Ishikawa (cell line): ENCODE results near the gene RPS3.

Experiments used
- CEBPB ChIP-seq: IDR thresholded peaks from 2 replicates; pipeline ENCODE4 v1.6.1; 2012
- CREB1 ChIP-seq: IDR thresholded peaks from 2 replicates; pipeline ENCODE4 v1.6.1; 2012; ENCODE audit warnings: low read depth
- EGR1 ChIP-seq: IDR thresholded peaks from 2 replicates; pipeline ENCODE4 v1.6.1; 2012
- EP300 ChIP-seq: IDR thresholded peaks from 2 replicates; pipeline ENCODE4 v1.6.1; 2012; ENCODE audit warnings: borderline replicate concordance
- FOXM1 ChIP-seq: IDR thresholded peaks from 2 replicates; pipeline ENCODE4 v1.6.1; 2012; ENCODE audit warnings: low read depth, borderline replicate concordance
- NFIC ChIP-seq: IDR thresholded peaks from 2 replicates; pipeline ENCODE4 v1.6.1; 2012
- RAD21 ChIP-seq: IDR thresholded peaks from 2 replicates; pipeline ENCODE4 v1.6.1; 2012; ENCODE audit warnings: low read depth
- TAF1 ChIP-seq: IDR thresholded peaks from 2 replicates; pipeline ENCODE4 v1.6.1; 2012; ENCODE audit warnings: low read depth, mild to moderate bottlenecking
- TCF12 ChIP-seq: IDR thresholded peaks from 2 replicates; pipeline ENCODE4 v1.6.1; 2012; ENCODE audit warnings: low read depth
- TEAD4 ChIP-seq: IDR thresholded peaks from 2 replicates; pipeline ENCODE4 v1.6.1; 2012
- YY1 ChIP-seq: IDR thresholded peaks from 2 replicates; pipeline ENCODE4 v1.6.1; 2012; ENCODE audit warnings: low read depth
- ZBTB7A ChIP-seq: IDR thresholded peaks from 2 replicates; pipeline ENCODE4 v1.6.1; 2012; ENCODE audit warnings: low read depth
- TF ChIP-seq, protein P1 (sequence below): IDR thresholded peaks from 2 replicates; pipeline ENCODE4 v1.6.1; 2012; ENCODE audit warnings: low read depth, mild to moderate bottlenecking
- TF ChIP-seq, protein P2 (sequence below): IDR thresholded peaks from 2 replicates; pipeline ENCODE4 v1.6.1; 2012
- TF ChIP-seq, protein P3 (sequence below): IDR thresholded peaks from 2 replicates; pipeline ENCODE4 v1.6.1; 2012

Gene RPS3

DNA sequence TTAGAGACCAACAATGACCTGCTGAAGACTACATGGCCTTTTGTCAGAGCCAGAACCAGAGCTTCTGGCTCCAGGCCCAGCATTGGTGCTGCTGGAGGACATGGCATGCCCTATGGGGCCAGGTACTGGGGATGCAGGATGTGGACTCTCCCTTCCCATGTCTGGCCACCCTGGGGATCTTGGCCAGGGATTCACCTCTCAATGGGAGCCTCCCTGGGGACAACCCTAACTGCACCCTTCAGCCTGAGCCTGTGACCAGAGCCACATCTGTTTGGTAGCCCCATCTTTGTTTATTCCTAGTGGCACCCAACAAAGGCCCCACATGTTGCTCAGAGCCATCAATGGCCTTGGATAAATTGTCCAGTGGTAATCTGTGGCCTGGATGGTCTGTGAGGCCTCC, 27.9 kb downstream of the RPS3 start:
- TF ChIP-seq FOXM1 (no peak), YY1 (no peak)
- TF ChIP-seq, protein P1, sequence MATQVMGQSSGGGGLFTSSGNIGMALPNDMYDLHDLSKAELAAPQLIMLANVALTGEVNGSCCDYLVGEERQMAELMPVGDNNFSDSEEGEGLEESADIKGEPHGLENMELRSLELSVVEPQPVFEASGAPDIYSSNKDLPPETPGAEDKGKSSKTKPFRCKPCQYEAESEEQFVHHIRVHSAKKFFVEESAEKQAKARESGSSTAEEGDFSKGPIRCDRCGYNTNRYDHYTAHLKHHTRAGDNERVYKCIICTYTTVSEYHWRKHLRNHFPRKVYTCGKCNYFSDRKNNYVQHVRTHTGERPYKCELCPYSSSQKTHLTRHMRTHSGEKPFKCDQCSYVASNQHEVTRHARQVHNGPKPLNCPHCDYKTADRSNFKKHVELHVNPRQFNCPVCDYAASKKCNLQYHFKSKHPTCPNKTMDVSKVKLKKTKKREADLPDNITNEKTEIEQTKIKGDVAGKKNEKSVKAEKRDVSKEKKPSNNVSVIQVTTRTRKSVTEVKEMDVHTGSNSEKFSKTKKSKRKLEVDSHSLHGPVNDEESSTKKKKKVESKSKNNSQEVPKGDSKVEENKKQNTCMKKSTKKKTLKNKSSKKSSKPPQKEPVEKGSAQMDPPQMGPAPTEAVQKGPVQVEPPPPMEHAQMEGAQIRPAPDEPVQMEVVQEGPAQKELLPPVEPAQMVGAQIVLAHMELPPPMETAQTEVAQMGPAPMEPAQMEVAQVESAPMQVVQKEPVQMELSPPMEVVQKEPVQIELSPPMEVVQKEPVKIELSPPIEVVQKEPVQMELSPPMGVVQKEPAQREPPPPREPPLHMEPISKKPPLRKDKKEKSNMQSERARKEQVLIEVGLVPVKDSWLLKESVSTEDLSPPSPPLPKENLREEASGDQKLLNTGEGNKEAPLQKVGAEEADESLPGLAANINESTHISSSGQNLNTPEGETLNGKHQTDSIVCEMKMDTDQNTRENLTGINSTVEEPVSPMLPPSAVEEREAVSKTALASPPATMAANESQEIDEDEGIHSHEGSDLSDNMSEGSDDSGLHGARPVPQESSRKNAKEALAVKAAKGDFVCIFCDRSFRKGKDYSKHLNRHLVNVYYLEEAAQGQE = no peak
- TF ChIP-seq, protein P2, sequence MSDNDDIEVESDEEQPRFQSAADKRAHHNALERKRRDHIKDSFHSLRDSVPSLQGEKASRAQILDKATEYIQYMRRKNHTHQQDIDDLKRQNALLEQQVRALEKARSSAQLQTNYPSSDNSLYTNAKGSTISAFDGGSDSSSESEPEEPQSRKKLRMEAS = no peak

DNA sequence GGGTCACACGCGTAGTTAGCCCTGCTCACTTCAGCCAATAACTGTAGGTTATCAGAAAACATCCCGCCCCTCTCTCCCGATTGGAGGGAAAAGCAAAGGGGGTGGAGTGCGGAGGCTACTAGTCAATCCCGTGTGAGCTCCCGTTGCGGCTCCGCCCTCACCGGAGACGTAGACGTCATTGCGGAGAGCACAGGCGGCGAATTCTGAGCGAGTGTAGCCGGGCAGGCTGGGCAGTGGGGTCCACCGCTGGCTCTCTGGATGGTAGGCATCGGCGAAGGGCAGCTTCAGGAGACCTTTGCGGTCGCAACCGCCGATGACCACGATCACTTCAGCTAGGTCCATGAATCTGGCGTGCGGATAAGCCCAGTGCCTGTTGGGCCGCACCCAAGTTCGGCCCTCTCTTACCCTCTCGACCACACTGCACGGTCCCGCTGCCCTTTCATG, 29.0 kb downstream of the RPS3 start:
- TF ChIP-seq TEAD4 = no peak
- TF ChIP-seq YY1 = no peak
- TF ChIP-seq CREB1 = no peak
- TF ChIP-seq FOXM1 = no peak
- TF ChIP-seq EGR1 = no peak
- TF ChIP-seq CEBPB = no peak
- TF ChIP-seq, protein P1 = no peak
- no peak for TF ChIP-seq RAD21
- no peak for TF ChIP-seq TCF12
- TF ChIP-seq, protein P3, sequence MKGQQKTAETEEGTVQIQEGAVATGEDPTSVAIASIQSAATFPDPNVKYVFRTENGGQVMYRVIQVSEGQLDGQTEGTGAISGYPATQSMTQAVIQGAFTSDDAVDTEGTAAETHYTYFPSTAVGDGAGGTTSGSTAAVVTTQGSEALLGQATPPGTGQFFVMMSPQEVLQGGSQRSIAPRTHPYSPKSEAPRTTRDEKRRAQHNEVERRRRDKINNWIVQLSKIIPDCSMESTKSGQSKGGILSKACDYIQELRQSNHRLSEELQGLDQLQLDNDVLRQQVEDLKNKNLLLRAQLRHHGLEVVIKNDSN = no peak

DNA sequence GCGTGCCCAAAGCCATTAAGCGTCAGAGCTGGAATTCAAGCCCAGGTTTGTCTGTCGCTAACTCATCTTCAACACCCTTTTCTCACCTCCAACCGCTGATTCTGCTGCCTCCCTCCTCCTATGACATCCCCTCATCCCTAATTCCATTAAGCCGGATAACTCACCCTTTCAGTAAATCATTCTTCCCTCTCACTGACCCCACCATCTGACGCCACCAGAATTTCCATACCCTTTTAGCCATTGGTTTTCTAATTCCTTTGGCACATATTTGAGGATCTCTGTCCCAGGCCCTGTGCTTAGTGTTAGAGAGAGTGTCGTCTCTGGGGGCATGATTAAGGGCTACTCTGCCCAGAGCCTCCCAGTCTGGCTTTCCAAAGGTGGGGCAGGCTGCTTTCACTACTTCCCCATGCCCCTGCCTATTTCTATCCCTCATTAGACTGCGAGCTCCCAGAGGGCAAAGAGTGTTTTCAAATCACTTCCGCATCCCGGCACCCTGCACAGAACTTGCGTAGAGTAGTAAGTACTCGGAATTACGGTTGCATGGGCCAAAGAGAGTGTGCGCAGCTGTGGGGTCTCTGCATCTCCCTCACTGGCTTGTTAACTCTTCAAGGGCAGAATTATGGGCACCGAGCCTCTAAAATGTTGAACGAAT, 29.8 kb downstream of the RPS3 start:
- no peak for TF ChIP-seq YY1
- TF ChIP-seq, protein P1 = no peak

DNA sequence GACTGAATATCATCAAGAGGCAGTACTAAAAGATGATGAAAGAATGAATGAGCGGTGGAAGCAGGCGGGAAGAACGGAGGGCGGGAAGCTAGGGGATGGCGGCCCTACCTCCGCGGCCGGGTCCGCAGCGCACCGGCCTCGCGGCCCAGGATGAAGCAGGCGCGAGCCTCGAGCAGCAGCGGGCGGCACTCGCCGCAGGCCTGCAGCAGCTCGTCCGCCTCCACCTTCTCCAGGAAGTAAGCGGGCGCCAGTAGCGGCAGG, 30.3 kb downstream of the RPS3 start:
- TF ChIP-seq EP300 = no peak
- TF ChIP-seq, protein P2 = no peak
- TF ChIP-seq, protein P3 = no peak
- TF ChIP-seq EGR1 = no peak
- TF ChIP-seq RAD21 = no peak
- TF ChIP-seq CREB1 = no peak
- no peak for TF ChIP-seq CEBPB
- no peak for TF ChIP-seq FOXM1
- no peak for TF ChIP-seq TEAD4
- TF ChIP-seq, protein P1 = no peak
- no peak for TF ChIP-seq TCF12
- TF ChIP-seq ZBTB7A = no peak
- TF ChIP-seq YY1 = no peak
- TF ChIP-seq NFIC = no peak
- TF ChIP-seq TAF1 = no peak
